Stomach (tissue), 9 donors: ENCODE measurements around the gene HBE1. TPM values are rescaled to one million over a fixed set of nuclear protein-coding genes. Genes with fewer than 3 reads are reported as not detected.

Experiments
- DNase-seq, 2 donors: peaks; one replicate each; pipeline versions ENCODE4 v3.0.0 to v3.0.0-alpha.2; 2013 to 2019
- H3K27ac ChIP-seq, 5 donors: fragments of 200-600 bp in 4 of 5; sonication (generic) in 4 of 5; one replicate each; pipeline ENCODE4 v1.5.1; 2013 to 2019; ENCODE audit warnings: mild to moderate bottlenecking in 1 of 5, moderate library complexity in 1 of 5
- H3K27me3 ChIP-seq, 3 donors: fragments of 200-600 bp; sonication (generic); one replicate each; pipeline ENCODE4 v1.5.1; 2017 to 2019; ENCODE audit warnings: mixed run types in 1 of 3
- H3K36me3 ChIP-seq, 4 donors: fragments of 200-600 bp; sonication (generic); 1 replicate in 3 of 4; 2 replicates in 1 of 4; pipeline ENCODE4 v1.5.1; 2016 to 2019
- H3K4me1 ChIP-seq, 4 donors: fragments of 200-600 bp; sonication (generic); one replicate each; pipeline ENCODE4 v1.5.1; 2016 to 2019
- H3K4me3 ChIP-seq, 4 donors: fragments of 200-600 bp; sonication (generic) in 3 of 4; one replicate each; pipeline ENCODE4 v1.5.1; 2016 to 2019; ENCODE audit warnings: mild to moderate bottlenecking in 1 of 4
- H3K9me3 ChIP-seq, 4 donors: fragments of 200-600 bp; sonication (generic); one replicate each; pipeline ENCODE4 v1.5.1; 2016 to 2019
- EP300 ChIP-seq: sonication (generic); formaldehyde crosslinking; IDR thresholded peaks from one replicate; pipeline ENCODE4 v1.6.1; 2017; ENCODE audit warnings: antibody characterized with exemption
- POLR2A ChIP-seq, 4 donors: fragments of 450-650 bp; IDR thresholded peaks; one replicate each; pipeline ENCODE4 v1.6.1; 2016; ENCODE audit warnings: antibody characterized with exemption in 4 of 4, control low read depth in 2 of 4, mild to moderate bottlenecking in 1 of 4, moderate library complexity in 1 of 4
- POLR2AphosphoS5 ChIP-seq, 3 donors: sonication (generic); formaldehyde crosslinking; IDR thresholded peaks; one replicate each; pipeline ENCODE4 v1.6.1; 2016; ENCODE audit warnings: antibody characterized with exemption in 3 of 3
- WGBS, 5 donors: extraction: QIAGEN DNeasy Blood & Tissue Kit in 3 of 5; methylation state at CpG; one replicate each; pipeline versions ENCODE4 v1.1.5 to v1.1.7; 2013 to 2018; 5-methylcytosine and 5-hydroxymethylcytosine counted together
- intact Hi-C: fragments of 100-400 bp; cut with DNase I; formaldehyde crosslinking; loops from one replicate; pipeline ENCODE4 v1.15.1; 2023; ENCODE audit warnings: low total_unique reads
- polyA plus RNA-seq, 3 donors: library from polyadenylated mRNA; stranded (reverse); fragments of 200-250 nt; gene quantifications; one replicate each; pipeline ENCODE4 v1.2.3, GENCODE V29; 2013
- total RNA-seq, 5 donors: library from RNA; depleted of rRNA; stranded (reverse); fragments of >200 nt; gene quantifications; one replicate each; pipeline versions ENCODE4 v1.1.0 to v1.2.3, GENCODE V29; 2014 to 2016
- TF ChIP-seq, protein P1 (sequence below), 7 experiments: fragments of 450-650 bp in 4 of 7; fragments of 200-600 bp in 3 of 7; sonication (generic) in 3 of 7; IDR thresholded peaks; one replicate each; pipeline ENCODE4 v1.5.1; 2016 to 2019; ENCODE audit warnings: antibody characterized with exemption in 7 of 7, control low read depth in 2 of 7, mild to moderate bottlenecking in 1 of 7
- donor health status: healthy with polysubstance abuse.
- donor health status: Bipolar disorder and iron deficiency.
- donor health status: healthy.

HBE1 gene
- total and polyA plus RNA-seq, 8 donors, result 1.3 TPM; not detected in 7

DNA sequence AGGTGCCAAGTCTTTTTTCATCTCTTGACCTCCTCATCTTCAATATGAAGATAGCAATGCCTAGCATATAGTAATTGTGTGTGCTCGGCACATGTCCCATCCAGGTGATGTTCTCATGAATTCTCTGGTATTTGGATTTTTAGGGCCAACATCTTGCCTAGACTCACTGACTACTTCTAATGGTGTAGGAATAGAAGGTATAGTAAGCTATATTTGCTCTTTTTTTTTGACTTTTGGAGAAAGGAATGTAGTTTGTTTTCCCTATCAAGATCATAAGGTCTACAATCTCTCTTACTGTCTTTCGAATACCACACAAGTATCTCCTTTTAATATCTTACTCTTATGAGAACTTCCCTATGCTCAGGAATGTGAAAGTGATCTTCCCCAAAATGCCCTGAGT, 38.6 kb downstream of the HBE1 start:
- no peaks in the 10 kb centered on the region for H3K36me3 ChIP-seq
- no peak for DNase-seq
- no peaks in the 10 kb centered on the region for H3K27me3 ChIP-seq
- TF ChIP-seq POLR2AphosphoS5 (IDR thresholded peaks at IDR 0.05), result no peak
- no peak overlapping the region for H3K4me3 ChIP-seq
- no peak overlapping the region for H3K27ac ChIP-seq
- no peaks in the 10 kb centered on the region for H3K4me1 ChIP-seq
- 74 to 87% (median 84%) methylated on average over 2 of the region's 2 CpGs for WGBS, 5 donors
- intact Hi-C loops, result no loop called here
- H3K9me3 ChIP-seq, result no peaks in the 10 kb centered on the region

DNA sequence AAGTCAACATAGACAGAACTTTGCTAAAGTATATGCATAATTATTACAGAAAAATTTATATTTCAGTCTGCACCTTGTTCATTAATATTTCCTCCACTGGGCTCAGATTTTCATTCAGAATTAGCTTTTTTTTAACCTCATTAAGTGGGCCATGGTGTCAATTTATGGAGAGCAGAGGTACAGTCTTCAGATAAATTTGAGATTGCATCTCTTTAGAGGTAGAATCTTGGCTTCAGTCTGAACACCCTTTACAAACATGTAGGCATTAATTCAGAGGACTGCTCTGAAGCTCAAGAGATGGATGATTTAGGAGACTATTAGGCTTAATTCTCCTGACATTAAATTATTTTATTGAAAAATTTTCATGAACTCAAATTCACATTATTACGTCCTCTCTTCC, 39.5 kb downstream of the HBE1 start:
- H3K27me3 ChIP-seq, result no peaks in the 10 kb centered on the region
- no peak for DNase-seq
- intact Hi-C loops, result no loop called here
- H3K4me1 ChIP-seq, result no peaks in the 10 kb centered on the region
- H3K36me3 ChIP-seq, result no peaks in the 10 kb centered on the region
- 81 to 97% (median 92%) methylated on average over 1 of the region's 1 CpG for WGBS, 5 donors
- no peak for TF ChIP-seq POLR2AphosphoS5 (IDR thresholded peaks at IDR 0.05)
- no peak for TF ChIP-seq POLR2A (IDR thresholded peaks at IDR 0.05)
- TF ChIP-seq, protein P1, sequence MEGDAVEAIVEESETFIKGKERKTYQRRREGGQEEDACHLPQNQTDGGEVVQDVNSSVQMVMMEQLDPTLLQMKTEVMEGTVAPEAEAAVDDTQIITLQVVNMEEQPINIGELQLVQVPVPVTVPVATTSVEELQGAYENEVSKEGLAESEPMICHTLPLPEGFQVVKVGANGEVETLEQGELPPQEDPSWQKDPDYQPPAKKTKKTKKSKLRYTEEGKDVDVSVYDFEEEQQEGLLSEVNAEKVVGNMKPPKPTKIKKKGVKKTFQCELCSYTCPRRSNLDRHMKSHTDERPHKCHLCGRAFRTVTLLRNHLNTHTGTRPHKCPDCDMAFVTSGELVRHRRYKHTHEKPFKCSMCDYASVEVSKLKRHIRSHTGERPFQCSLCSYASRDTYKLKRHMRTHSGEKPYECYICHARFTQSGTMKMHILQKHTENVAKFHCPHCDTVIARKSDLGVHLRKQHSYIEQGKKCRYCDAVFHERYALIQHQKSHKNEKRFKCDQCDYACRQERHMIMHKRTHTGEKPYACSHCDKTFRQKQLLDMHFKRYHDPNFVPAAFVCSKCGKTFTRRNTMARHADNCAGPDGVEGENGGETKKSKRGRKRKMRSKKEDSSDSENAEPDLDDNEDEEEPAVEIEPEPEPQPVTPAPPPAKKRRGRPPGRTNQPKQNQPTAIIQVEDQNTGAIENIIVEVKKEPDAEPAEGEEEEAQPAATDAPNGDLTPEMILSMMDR (IDR thresholded peaks at IDR 0.05), result no peak
- TF ChIP-seq EP300, result no peak
- no peaks in the 10 kb centered on the region for H3K9me3 ChIP-seq
- H3K27ac ChIP-seq, result no peak overlapping the region
- H3K4me3 ChIP-seq, result no peak overlapping the region

DNA sequence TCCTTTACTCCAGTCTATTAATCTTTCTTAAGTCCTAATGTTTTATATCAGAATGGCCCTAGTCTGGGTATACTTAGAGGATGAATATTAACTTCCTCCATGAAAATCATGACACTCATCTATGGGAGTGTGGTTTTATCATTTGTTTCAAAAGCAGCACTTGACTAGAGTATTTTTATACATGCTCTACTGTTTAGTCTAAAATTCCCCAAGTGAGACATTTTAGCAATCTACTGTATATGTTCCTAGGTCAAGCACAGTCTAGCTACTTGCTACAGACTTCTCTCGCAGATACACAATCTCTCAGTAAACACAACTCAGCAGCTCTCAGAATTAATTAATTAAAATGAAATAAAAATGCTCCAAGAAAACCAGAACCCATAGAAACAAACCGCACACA, 39.9 kb downstream of the HBE1 start:
- no peak for DNase-seq
- Histone ChIP-seq H3K4me1 (no peaks in the 10 kb centered on the region), H3K36me3 (no peaks in the 10 kb centered on the region), H3K9me3 (no peaks in the 10 kb centered on the region), H3K27ac (no peak overlapping the region), H3K4me3 (no peak overlapping the region), H3K27me3 (no peaks in the 10 kb centered on the region)
- TF ChIP-seq, protein P1 (IDR thresholded peaks at IDR 0.05), result no peak
- TF ChIP-seq POLR2AphosphoS5 (IDR thresholded peaks at IDR 0.05) (no peak), EP300 (no peak), POLR2A (IDR thresholded peaks at IDR 0.05) (no peak)
- intact Hi-C loops, result no loop called here
- 71 to 78% (median 75%) methylated on average over 2 of the region's 2 CpGs for WGBS, 5 donors

DNA sequence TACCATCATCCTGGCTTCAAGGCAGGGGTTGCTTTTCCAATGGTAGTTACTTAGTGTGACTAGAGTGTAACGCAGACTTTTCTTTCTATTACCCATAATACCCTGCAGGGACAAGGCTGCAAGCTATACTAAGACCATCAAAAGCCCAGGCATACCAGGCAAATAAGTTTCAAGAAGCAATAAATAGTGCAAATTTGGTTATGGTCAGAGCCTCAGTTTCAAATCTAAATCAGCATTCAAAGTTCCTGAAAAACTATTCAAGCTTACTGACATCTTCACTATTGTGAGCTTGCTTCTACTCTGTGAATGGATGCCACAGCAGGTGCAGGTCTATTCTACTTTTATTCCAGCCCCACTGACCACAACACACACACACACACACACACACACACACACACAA, 40.4 kb downstream of the HBE1 start:
- WGBS, 5 donors, result 80 to 95% (median 86%) methylated on average over 1 of the region's 1 CpG
- H3K27me3 ChIP-seq, result no peaks in the 10 kb centered on the region
- H3K27ac ChIP-seq, result no peak overlapping the region
- H3K4me1 ChIP-seq, result no peaks in the 10 kb centered on the region
- intact Hi-C loops, result no loop called here
- DNase-seq, result no peak
- H3K9me3 ChIP-seq, result no peaks in the 10 kb centered on the region
- TF ChIP-seq POLR2AphosphoS5 (IDR thresholded peaks at IDR 0.05) (no peak), EP300 (no peak), POLR2A (IDR thresholded peaks at IDR 0.05) (no peak)
- TF ChIP-seq, protein P1 (IDR thresholded peaks at IDR 0.05), result no peak
- H3K4me3 ChIP-seq, result no peak overlapping the region
- no peaks in the 10 kb centered on the region for H3K36me3 ChIP-seq

DNA sequence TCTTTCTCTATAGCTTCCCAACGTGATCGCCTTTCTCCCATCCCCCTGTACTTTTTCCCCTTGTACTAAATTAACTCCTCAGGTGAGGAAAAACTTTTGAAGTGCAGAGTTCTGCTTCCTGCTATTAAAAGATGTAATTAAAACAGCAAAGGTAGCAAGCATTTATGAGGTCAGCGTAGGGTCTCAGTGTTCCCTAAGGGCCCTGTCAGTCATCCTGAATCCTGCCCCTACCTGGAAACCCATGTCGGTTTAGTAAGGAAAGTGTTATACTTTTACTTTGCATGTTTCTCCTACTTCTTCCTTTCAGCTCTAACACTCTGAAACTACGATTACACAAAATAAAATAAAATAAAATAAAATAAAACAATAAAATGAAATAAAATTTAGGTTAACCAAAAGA, 41.6 kb downstream of the HBE1 start:
- Histone ChIP-seq H3K4me1 (no peaks in the 10 kb centered on the region), H3K4me3 (no peak overlapping the region), H3K36me3 (no peaks in the 10 kb centered on the region), H3K27me3 (no peaks in the 10 kb centered on the region), H3K27ac (no peak overlapping the region), H3K9me3 (no peaks in the 10 kb centered on the region)
- whole genome bisulfite sequencing, 5 donors, result 69 to 74% (median 69%) methylated on average over 5 of the region's 5 CpGs
- TF ChIP-seq EP300, result no peak
- TF ChIP-seq, protein P1 (IDR thresholded peaks at IDR 0.05), result no peak
- no peak for TF ChIP-seq POLR2A (IDR thresholded peaks at IDR 0.05)
- TF ChIP-seq POLR2AphosphoS5 (IDR thresholded peaks at IDR 0.05), result no peak
- no peak for DNase-seq
- intact Hi-C loops, result no loop called here
